Measurements from ENCODE around the gene PKN3.

GRCh38 chr9:128704356-128704670 lies 2.0 kb downstream of the PKN3 start:
- TF ChIP-seq BACH1 (tag; IDR thresholded peaks at IDR 0.05): no peak
- TF ChIP-seq ZBTB7A (IDR thresholded peaks at IDR 0.05; ENCODE audit: borderline replicate concordance, control insufficient read depth, low read depth, low read length): no peak
- no peak for TF ChIP-seq CTCF (IDR thresholded peaks at IDR 0.05 in 2 of 3, conservative IDR thresholded peaks at IDR 0.05 in 1 of 3; ENCODE audit: insufficient read depth in 2 of 3, low read depth in 1 of 3, low read length in 3 of 3)
- TF ChIP-seq EP300 (IDR thresholded peaks at IDR 0.05; ENCODE audit: low read length): no peak
- TF ChIP-seq ZEB2 (IDR thresholded peaks at IDR 0.05): no peak
- no peak for TF ChIP-seq ZSCAN32 (CRISPR knock-in tag; IDR thresholded peaks at IDR 0.05)
- no peak for TF ChIP-seq NRF1 (conservative IDR thresholded peaks at IDR 0.05 in 1 of 2, IDR thresholded peaks at IDR 0.05 in 1 of 2)
- TF ChIP-seq HDGF (IDR thresholded peaks at IDR 0.05): no peak
- TF ChIP-seq, protein P1, sequence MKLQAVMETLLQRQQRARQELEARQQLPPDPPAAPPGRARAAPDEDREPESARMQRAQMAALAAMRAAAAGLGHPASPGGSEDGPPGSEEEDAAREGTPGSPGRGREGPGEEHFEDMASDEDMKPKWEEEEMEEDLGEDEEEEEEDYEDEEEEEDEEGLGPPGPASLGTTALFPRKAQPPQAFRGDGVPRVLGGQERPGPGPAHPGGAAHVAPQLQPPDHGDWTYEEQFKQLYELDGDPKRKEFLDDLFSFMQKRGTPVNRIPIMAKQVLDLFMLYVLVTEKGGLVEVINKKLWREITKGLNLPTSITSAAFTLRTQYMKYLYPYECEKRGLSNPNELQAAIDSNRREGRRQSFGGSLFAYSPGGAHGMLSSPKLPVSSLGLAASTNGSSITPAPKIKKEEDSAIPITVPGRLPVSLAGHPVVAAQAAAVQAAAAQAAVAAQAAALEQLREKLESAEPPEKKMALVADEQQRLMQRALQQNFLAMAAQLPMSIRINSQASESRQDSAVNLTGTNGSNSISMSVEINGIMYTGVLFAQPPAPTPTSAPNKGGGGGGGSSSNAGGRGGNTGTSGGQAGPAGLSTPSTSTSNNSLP (IDR thresholded peaks at IDR 0.05; ENCODE audit: borderline replicate concordance, low read depth, low read length): no peak

All from K562 (cell line).